WI38 (cell line): ENCODE data around the gene CCSER1.

ENCODE experiments used
- H3K4me3 ChIP-seq: 2 replicates; pipeline ENCODE4 v1.5.1; 2011; ENCODE audit warnings: low read depth, mild to moderate bottlenecking, control low read depth, low read length
- CTCF ChIP-seq: IDR thresholded peaks from 2 replicates; pipeline ENCODE4 v1.5.1; 2012; ENCODE audit warnings: low read depth, mild to moderate bottlenecking, control low read depth, low read length

CCSER1 gene

GRCh38 chr4:91590260-91590659, 1463.1 kb downstream of the CCSER1 start:
- no peak for TF ChIP-seq CTCF
- no peak overlapping the region for H3K4me3 ChIP-seq

- H3K4me3 ChIP-seq: no peak overlapping the region
- no peak for TF ChIP-seq CTCF
Observed at GRCh38 chr4:91592125-91592524, 1464.9 kb downstream of the CCSER1 start.

GRCh38 chr4:91596718-91597117, 1469.5 kb downstream of the CCSER1 start:
- no peak for TF ChIP-seq CTCF
- H3K4me3 ChIP-seq: no peak overlapping the region

- no peak for TF ChIP-seq CTCF
- no peak overlapping the region for H3K4me3 ChIP-seq
Observed at GRCh38 chr4:91598696-91599095, 1471.5 kb downstream of the CCSER1 start.

- no peak for TF ChIP-seq CTCF
- no peak overlapping the region for H3K4me3 ChIP-seq
Observed at GRCh38 chr4:91600301-91600700, 1473.1 kb downstream of the CCSER1 start.

GRCh38 chr4:91601401-91601800, 1474.2 kb downstream of the CCSER1 start:
- no peak for TF ChIP-seq CTCF

GRCh38 chr4:91611782-91612181, 1484.6 kb downstream of the CCSER1 start:
- no peak overlapping the region for H3K4me3 ChIP-seq
- TF ChIP-seq CTCF: no peak

More at GRCh38 chr4:91601401-91601800, 1474.2 kb downstream of the CCSER1 start:
- no peak overlapping the region for H3K4me3 ChIP-seq
